ENCODE data around the gene POLR3G.

DNA sequence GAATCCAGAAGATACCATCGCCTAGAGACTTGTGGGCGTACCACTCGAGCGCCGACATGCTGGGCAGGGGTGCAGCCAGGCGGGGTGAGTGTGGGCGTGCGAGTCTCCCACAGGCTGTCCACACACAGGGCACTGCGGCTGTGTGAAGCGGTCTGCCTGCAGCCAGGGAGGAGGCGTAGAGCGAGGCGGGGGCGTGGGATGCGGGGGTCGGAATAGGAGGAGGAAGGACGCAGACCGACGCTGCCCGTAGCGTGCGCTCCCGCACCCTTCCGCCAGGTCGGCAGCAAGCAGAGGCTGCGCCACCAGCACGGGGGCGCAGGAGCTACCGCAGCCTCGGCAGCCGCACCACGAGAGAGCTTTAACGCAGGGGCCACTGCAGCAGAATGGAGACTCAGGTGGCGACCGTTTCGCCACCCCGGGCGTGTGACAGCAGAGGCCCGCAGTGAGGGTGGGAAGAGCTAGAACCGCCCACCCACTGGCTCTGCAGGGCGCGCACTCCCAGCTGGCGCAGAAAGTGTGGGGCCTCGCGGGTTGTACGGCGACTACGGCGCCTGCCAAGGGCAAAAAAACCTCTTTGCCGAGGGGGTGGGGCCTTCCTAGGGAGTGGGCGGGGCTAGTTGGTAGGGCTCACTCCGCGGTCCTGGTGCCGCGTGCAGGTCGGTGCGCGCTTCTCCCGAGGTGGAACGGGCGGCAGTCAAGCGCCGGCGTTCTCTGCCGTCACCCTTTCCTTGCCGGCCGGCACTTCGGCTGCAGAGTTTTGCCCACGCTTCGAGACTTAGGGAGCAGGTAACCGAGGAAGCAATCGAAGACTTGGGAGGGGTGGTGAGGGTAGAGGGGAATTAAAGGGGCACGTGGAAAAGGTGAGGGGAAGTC is at the start of gene POLR3G, which contains the start of gene MBLAC2:
- TF ChIP-seq GATA2 (IDR thresholded peaks at IDR 0.05; ENCODE audit: low read depth, low read length): no peak; the same call in none of the 2 replicates
- TF ChIP-seq GATA3 (IDR thresholded peaks at IDR 0.05; ENCODE audit: low read depth, low read length): no peak

All from SH-SY5Y (cell line).